SK-N-SH (cell line): ENCODE measurements around the gene EVC. TPM values are rescaled to one million over a fixed set of nuclear protein-coding genes. Genes with fewer than 3 reads are reported as not detected.

Source experiments
- CTCF ChIA-PET: fragments of 300-600, 350-600 bp; formaldehyde crosslinking; extraction: SDS; loops from one replicate; lab custom pipeline; 2021; lab: Yijun Ruan, JAX
- POLR2A ChIA-PET: fragments of 350-600 bp; sonication (Branson Sonifier 250); formaldehyde crosslinking; extraction: SDS; loops from one replicate; lab custom pipeline; 2020; ENCODE audit warnings: antibody characterized with exemption, inconsistent platforms; lab: Yijun Ruan, JAX
- DNase-seq: peaks from one replicate; pipeline ENCODE4 v3.0.0; 2012
- H2AFZ ChIP-seq: fragments of 200-600 bp; sonication (generic); 2 replicates; pipeline ENCODE4 v1.8.1; 2016; ENCODE audit warnings: antibody characterized with exemption, mild to moderate bottlenecking, low read depth
- H3F3A ChIP-seq: fragments of 200-600 bp; sonication (generic); replicated peaks from 2 replicates; pipeline ENCODE3; 2016; ENCODE audit warnings: antibody characterized with exemption, mild to moderate bottlenecking; ENCODE audit not compliant: insufficient read depth
- H3K27ac ChIP-seq, 2 experiments: fragments of 200-500 bp in 1 of 2; fragments of 200-600 bp in 1 of 2; sonication (Bioruptor generic) in 1 of 2; sonication (generic), shearing (Covaris generic) in 1 of 2; 2 replicates each; pipeline versions ENCODE4 v1.5.1 to v1.6.1; 2014 to 2016; ENCODE audit warnings: low read depth in 2 of 2, inconsistent platforms in 1 of 2, low read length in 1 of 2, mild to moderate bottlenecking in 1 of 2, mixed read lengths in 1 of 2
- H3K27me3 ChIP-seq: fragments of 200-600 bp; sonication (generic), shearing (Covaris generic); 2 replicates; pipeline ENCODE4 v1.6.1; 2016; ENCODE audit warnings: mixed run types; ENCODE audit not compliant: insufficient read depth
- H3K36me3 ChIP-seq, 2 experiments: fragments of 200-500 bp in 1 of 2; fragments of 200-600 bp in 1 of 2; sonication (Bioruptor generic) in 1 of 2; sonication (generic) in 1 of 2; replicated peaks in 1 of 2; 2 replicates each; pipeline versions ENCODE3 to v1.5.1; 2014 to 2016; ENCODE audit warnings: low read length in 1 of 2, mild to moderate bottlenecking in 1 of 2; ENCODE audit not compliant: insufficient read depth in 2 of 2, control insufficient read depth in 1 of 2
- H3K4me1 ChIP-seq, 2 experiments: fragments of 200-500 bp in 1 of 2; fragments of 200-600 bp in 1 of 2; sonication (Bioruptor generic) in 1 of 2; sonication (generic), shearing (Covaris generic) in 1 of 2; 2 replicates each; pipeline versions ENCODE4 v1.5.1 to v1.6.1; 2014 to 2016; ENCODE audit warnings: low read depth in 1 of 2, low read length in 1 of 2, mixed run types in 1 of 2; ENCODE audit not compliant: insufficient read depth in 2 of 2, control insufficient read depth in 1 of 2
- H3K4me2 ChIP-seq: fragments of 200-600 bp; sonication (generic), shearing (Covaris generic); 2 replicates; pipeline ENCODE4 v1.6.1; 2017; ENCODE audit warnings: mixed run types
- H3K4me3 ChIP-seq, 2 experiments: fragments of 200-500 bp in 1 of 2; fragments of 200-600 bp in 1 of 2; sonication (Bioruptor generic) in 1 of 2; sonication (generic), shearing (Covaris generic) in 1 of 2; 2 replicates each; pipeline versions ENCODE4 v1.5.1 to v1.8.1; 2014 to 2016; ENCODE audit warnings: low read depth in 2 of 2, inconsistent platforms in 1 of 2, low read length in 1 of 2, mild to moderate bottlenecking in 1 of 2, mixed read lengths in 1 of 2, moderate library complexity in 1 of 2
- H3K79me2 ChIP-seq: fragments of 200-600 bp; sonication (generic); 2 replicates; pipeline ENCODE4 v1.8.1; 2017; ENCODE audit warnings: mild to moderate bottlenecking; ENCODE audit not compliant: insufficient read depth
- H3K9ac ChIP-seq: fragments of 200-600 bp; sonication (generic); 2 replicates; pipeline ENCODE4 v1.6.1; 2017; ENCODE audit warnings: mixed run types
- H3K9me2 ChIP-seq: fragments of 200-600 bp; sonication (generic); 2 replicates; pipeline ENCODE4 v1.6.1; 2017; ENCODE audit warnings: mixed run types
- H3K9me3 ChIP-seq: fragments of 200-600 bp; sonication (generic); 2 replicates; pipeline ENCODE4 v1.6.1; 2017; ENCODE audit warnings: mixed run types, mild to moderate bottlenecking, moderate library complexity
- H4K20me1 ChIP-seq: fragments of 200-600 bp; sonication (generic); 2 replicates; pipeline ENCODE4 v1.6.1; 2017; ENCODE audit warnings: mild to moderate bottlenecking, mixed run types; ENCODE audit not compliant: insufficient read depth
- CHD2 ChIP-seq: fragments of 150-350 bp; IDR thresholded peaks from 2 replicates; pipeline ENCODE4 v1.6.1; 2018; ENCODE audit warnings: low read length; ENCODE audit not compliant: partially characterized antibody
- EP300 ChIP-seq, 2 experiments: IDR thresholded peaks; 2 replicates each; pipeline versions ENCODE4 v1.4.0 to v1.6.1; 2012; ENCODE audit warnings: borderline replicate concordance in 1 of 2, low read depth in 1 of 2, low read length in 1 of 2
- GATA2 ChIP-seq: sonication (generic); formaldehyde crosslinking; IDR thresholded peaks from 2 replicates; pipeline ENCODE4 v1.5.0; 2020; ENCODE audit warnings: mild to moderate bottlenecking, missing genetic modification reagents
- MXI1 ChIP-seq: IDR thresholded peaks from 2 replicates; pipeline ENCODE4 v1.6.1; 2012; ENCODE audit warnings: mild to moderate bottlenecking, low read depth, low read length, improper control_type of control experiment
- NFIC ChIP-seq: IDR thresholded peaks from 2 replicates; pipeline ENCODE4 v1.4.0; 2012; ENCODE audit warnings: borderline replicate concordance
- NRF1 ChIP-seq: IDR thresholded peaks from 2 replicates; pipeline ENCODE4 v1.6.1; 2012; ENCODE audit warnings: low read depth, mild to moderate bottlenecking, low read length
- POLR2AphosphoS5 ChIP-seq: IDR thresholded peaks from 2 replicates; pipeline ENCODE4 v1.6.1; 2012; ENCODE audit warnings: low read depth, low read length
- RAD21 ChIP-seq: IDR thresholded peaks from 2 replicates; pipeline ENCODE4 v1.6.1; 2012; ENCODE audit warnings: mild to moderate bottlenecking, low read length
- RCOR1 ChIP-seq: fragments of 150-350 bp; IDR thresholded peaks from 2 replicates; pipeline ENCODE4 v1.6.1; 2017; ENCODE audit warnings: antibody characterized with exemption, low read length
- REST ChIP-seq: IDR thresholded peaks from 2 replicates; pipeline ENCODE4 v1.6.1; 2012; ENCODE audit warnings: mild to moderate bottlenecking, low read depth, low read length, moderate library complexity
- SIN3A ChIP-seq: IDR thresholded peaks from 2 replicates; pipeline ENCODE4 v1.6.1; 2012; ENCODE audit warnings: low read depth, mild to moderate bottlenecking, low read length, moderate library complexity, borderline replicate concordance
- WGBS: methylation state at CpG from one replicate; pipeline ENCODE4 v1.1.6; 2017; ENCODE audit warnings: low lambda C conversion rate; 5-methylcytosine and 5-hydroxymethylcytosine counted together
- polyA plus RNA-seq, 3 experiments: library from polyadenylated mRNA; depleted of rRNA; stranded (reverse); fragments of >200 nt; gene quantifications; 2 replicates each; pipeline ENCODE4 v1.2.3, GENCODE V29; 2012
- TF ChIP-seq, protein P1 (sequence below): IDR thresholded peaks from 2 replicates; pipeline ENCODE4; 2012
- TF ChIP-seq, protein P2 (sequence below): fragments of 200-600 bp; sonication (generic); IDR thresholded peaks from 2 replicates; pipeline ENCODE4 v1.6.1; 2017; ENCODE audit warnings: antibody characterized with exemption, mild to moderate bottlenecking, moderate library complexity
- TF ChIP-seq, protein P3 (sequence below): IDR thresholded peaks from 2 replicates; pipeline ENCODE4 v1.4.0; 2012; ENCODE audit warnings: low read depth, borderline replicate concordance
- TF ChIP-seq, protein P4 (sequence below): fragments of 150-350 bp; IDR thresholded peaks from 2 replicates; pipeline ENCODE4 v1.6.1; 2016; ENCODE audit warnings: mild to moderate bottlenecking, low read depth, low read length

EVC gene
- polyA plus RNA-seq, 1 of the 3 experiments (the other 2 are of a cell fraction): 3.8 TPM

DNA sequence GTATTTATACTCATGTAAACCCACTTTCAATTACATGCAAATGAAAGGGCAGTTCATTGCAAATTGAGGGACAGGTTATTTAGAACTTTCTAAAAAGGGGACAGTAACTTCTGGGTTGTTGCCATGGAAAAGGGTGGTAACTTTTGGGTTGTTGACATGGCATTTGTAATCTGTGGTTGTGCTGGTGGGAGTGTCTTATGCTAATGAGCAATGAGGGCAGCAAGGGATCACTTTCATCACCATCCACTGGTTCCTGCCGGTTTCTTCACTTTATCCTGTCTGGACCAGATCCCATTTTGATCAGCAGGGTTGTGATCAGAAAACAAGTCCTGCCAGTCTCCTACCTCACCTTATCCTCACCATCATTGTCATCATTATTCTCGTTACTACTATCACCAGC lies 32.0 kb downstream of the EVC start:
- H3K9ac ChIP-seq: no peak overlapping the region
- H2AFZ ChIP-seq: no peak overlapping the region
- H3K27ac ChIP-seq: no peak overlapping the region
- TF ChIP-seq RAD21 (no peak), POLR2AphosphoS5 (no peak), MXI1 (no peak), NRF1 (no peak), REST (no peak), SIN3A (no peak), GATA2 (CRISPR knock-in tag) (no peak), CHD2 (no peak), RCOR1 (no peak), NFIC (no peak), EP300 (IDR thresholded peaks at IDR 0.05; ENCODE audit: borderline replicate concordance in 1 of 2, low read depth in 1 of 2, low read length in 1 of 2) (no peak)
- TF ChIP-seq, protein P1, sequence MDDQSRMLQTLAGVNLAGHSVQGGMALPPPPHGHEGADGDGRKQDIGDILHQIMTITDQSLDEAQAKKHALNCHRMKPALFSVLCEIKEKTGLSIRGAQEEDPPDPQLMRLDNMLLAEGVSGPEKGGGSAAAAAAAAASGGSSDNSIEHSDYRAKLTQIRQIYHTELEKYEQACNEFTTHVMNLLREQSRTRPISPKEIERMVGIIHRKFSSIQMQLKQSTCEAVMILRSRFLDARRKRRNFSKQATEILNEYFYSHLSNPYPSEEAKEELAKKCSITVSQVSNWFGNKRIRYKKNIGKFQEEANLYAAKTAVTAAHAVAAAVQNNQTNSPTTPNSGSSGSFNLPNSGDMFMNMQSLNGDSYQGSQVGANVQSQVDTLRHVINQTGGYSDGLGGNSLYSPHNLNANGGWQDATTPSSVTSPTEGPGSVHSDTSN: no peak
- TF ChIP-seq, protein P2, sequence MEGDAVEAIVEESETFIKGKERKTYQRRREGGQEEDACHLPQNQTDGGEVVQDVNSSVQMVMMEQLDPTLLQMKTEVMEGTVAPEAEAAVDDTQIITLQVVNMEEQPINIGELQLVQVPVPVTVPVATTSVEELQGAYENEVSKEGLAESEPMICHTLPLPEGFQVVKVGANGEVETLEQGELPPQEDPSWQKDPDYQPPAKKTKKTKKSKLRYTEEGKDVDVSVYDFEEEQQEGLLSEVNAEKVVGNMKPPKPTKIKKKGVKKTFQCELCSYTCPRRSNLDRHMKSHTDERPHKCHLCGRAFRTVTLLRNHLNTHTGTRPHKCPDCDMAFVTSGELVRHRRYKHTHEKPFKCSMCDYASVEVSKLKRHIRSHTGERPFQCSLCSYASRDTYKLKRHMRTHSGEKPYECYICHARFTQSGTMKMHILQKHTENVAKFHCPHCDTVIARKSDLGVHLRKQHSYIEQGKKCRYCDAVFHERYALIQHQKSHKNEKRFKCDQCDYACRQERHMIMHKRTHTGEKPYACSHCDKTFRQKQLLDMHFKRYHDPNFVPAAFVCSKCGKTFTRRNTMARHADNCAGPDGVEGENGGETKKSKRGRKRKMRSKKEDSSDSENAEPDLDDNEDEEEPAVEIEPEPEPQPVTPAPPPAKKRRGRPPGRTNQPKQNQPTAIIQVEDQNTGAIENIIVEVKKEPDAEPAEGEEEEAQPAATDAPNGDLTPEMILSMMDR: no peak
- TF ChIP-seq, protein P3, sequence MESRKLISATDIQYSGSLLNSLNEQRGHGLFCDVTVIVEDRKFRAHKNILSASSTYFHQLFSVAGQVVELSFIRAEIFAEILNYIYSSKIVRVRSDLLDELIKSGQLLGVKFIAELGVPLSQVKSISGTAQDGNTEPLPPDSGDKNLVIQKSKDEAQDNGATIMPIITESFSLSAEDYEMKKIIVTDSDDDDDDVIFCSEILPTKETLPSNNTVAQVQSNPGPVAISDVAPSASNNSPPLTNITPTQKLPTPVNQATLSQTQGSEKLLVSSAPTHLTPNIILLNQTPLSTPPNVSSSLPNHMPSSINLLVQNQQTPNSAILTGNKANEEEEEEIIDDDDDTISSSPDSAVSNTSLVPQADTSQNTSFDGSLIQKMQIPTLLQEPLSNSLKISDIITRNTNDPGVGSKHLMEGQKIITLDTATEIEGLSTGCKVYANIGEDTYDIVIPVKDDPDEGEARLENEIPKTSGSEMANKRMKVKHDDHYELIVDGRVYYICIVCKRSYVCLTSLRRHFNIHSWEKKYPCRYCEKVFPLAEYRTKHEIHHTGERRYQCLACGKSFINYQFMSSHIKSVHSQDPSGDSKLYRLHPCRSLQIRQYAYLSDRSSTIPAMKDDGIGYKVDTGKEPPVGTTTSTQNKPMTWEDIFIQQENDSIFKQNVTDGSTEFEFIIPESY: no peak
- TF ChIP-seq, protein P4, sequence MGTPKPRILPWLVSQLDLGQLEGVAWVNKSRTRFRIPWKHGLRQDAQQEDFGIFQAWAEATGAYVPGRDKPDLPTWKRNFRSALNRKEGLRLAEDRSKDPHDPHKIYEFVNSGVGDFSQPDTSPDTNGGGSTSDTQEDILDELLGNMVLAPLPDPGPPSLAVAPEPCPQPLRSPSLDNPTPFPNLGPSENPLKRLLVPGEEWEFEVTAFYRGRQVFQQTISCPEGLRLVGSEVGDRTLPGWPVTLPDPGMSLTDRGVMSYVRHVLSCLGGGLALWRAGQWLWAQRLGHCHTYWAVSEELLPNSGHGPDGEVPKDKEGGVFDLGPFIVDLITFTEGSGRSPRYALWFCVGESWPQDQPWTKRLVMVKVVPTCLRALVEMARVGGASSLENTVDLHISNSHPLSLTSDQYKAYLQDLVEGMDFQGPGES: no peak
- no peaks in the 10 kb centered on the region for H4K20me1 ChIP-seq
- ChIA-PET POLR2A (no interaction called here), CTCF (no interaction called here)
- H3F3A ChIP-seq: no peaks in the 10 kb centered on the region
- H3K9me3 ChIP-seq: no peaks in the 10 kb centered on the region
- no peaks in the 10 kb centered on the region for H3K79me2 ChIP-seq
- peaks cover 26 to 30% of the 10 kb centered on the region in 2 experiments for H3K36me3 ChIP-seq
- no peaks in the 10 kb centered on the region for H3K27me3 ChIP-seq
- no peak overlapping the region for H3K4me2 ChIP-seq
- no peaks in the 10 kb centered on the region for H3K9me2 ChIP-seq
- DNase-seq: no peak
- no peak overlapping the region for H3K4me3 ChIP-seq
- no peaks in the 10 kb centered on the region; a peak in 1 of 4 replicates for H3K4me1 ChIP-seq
- 98% methylated on average over 2 of the region's 2 CpGs for WGBS
